Breast epithelium (tissue), 4 donors: ENCODE measurements around the gene ST8SIA6. TPM values are rescaled to one million over a fixed set of nuclear protein-coding genes. Genes with fewer than 3 reads are reported as not detected.

Source experiments
- DNase-seq, 2 donors: peaks; one replicate each; pipeline ENCODE4 v3.0.0-alpha.2; 2019; ENCODE audit warnings: low spot score in 2 of 2
- H3K27ac ChIP-seq, 2 donors: fragments of 200-600 bp; sonication (generic) in 1 of 2; one replicate each; pipeline ENCODE4 v1.5.1; 2016 to 2019; ENCODE audit warnings: mild to moderate bottlenecking in 1 of 2
- H3K27me3 ChIP-seq, 2 donors: fragments of 200-600 bp; sonication (generic) in 1 of 2; one replicate each; pipeline versions ENCODE4 v1.5.1 to v1.6.0; 2017 to 2019; ENCODE audit warnings: control low read depth in 1 of 2, mild to moderate bottlenecking in 1 of 2
- H3K36me3 ChIP-seq: fragments of 200-600 bp; one replicate; pipeline ENCODE4 v1.5.1; 2019
- H3K4me1 ChIP-seq, 2 donors: fragments of 200-600 bp; sonication (generic); one replicate each; pipeline ENCODE4 v1.5.1; 2016 to 2019; ENCODE audit warnings: control low read depth in 1 of 2
- H3K4me3 ChIP-seq, 3 donors: fragments of 200-600 bp; sonication (generic); 1 replicate in 2 of 3; 2 replicates in 1 of 3; pipeline ENCODE4 v1.5.1; 2016 to 2019; ENCODE audit warnings: mild to moderate bottlenecking in 3 of 3, moderate library complexity in 2 of 3
- H3K9me3 ChIP-seq, 2 donors: fragments of 200-600 bp; sonication (generic) in 1 of 2; one replicate each; pipeline ENCODE4 v1.5.1; 2016 to 2019; ENCODE audit warnings: control low read depth in 1 of 2
- CTCF ChIP-seq, 3 donors: fragments of 450-650 bp; IDR thresholded peaks; one replicate each; pipeline ENCODE4 v1.5.1; 2016 to 2017; ENCODE audit warnings: antibody characterized with exemption in 3 of 3, mild to moderate bottlenecking in 3 of 3, moderate library complexity in 3 of 3
- POLR2A ChIP-seq: fragments of 450-650 bp; IDR thresholded peaks from one replicate; pipeline ENCODE4 v1.6.1; 2016; ENCODE audit warnings: antibody characterized with exemption, mild to moderate bottlenecking, moderate library complexity
- POLR2AphosphoS5 ChIP-seq, 3 donors: sonication (generic); formaldehyde crosslinking; IDR thresholded peaks; one replicate each; pipeline ENCODE4 v1.6.1; 2017; ENCODE audit warnings: antibody characterized with exemption in 3 of 3
- intact Hi-C: fragments of 100-400 bp; cut with DNase I; formaldehyde crosslinking; loops from one replicate; pipeline ENCODE4 v1.15.1; 2023; ENCODE audit warnings: low total_unique reads
- total RNA-seq, 3 donors: library from RNA; depleted of rRNA; stranded (reverse); fragments of >200 nt; gene quantifications; one replicate each; pipeline ENCODE4 v1.1.0, GENCODE V29; 2016

Gene ST8SIA6
- total RNA-seq, 3 donors from 2014 or later = 1.3 to 32.1 (median 18.4) TPM

- H3K4me1 ChIP-seq = no peaks in the 10 kb centered on the region
- H3K27me3 ChIP-seq = no peaks in the 10 kb centered on the region
- no peaks in the 10 kb centered on the region for H3K36me3 ChIP-seq
- TF ChIP-seq POLR2AphosphoS5 (IDR thresholded peaks at IDR 0.05) = no peak
- TF ChIP-seq CTCF (IDR thresholded peaks at IDR 0.05) = no peak
- TF ChIP-seq POLR2A = no peak
- H3K27ac ChIP-seq = no peak overlapping the region
- H3K4me3 ChIP-seq = no peak overlapping the region
- intact Hi-C loops = no loop called here
- no peak for DNase-seq
- no peaks in the 10 kb centered on the region for H3K9me3 ChIP-seq
These were observed 177.5 kb downstream of the ST8SIA6 start for GRCh38 chr10:17276756-17277424.

GRCh38 chr10:17273403-17273802, 181.0 kb downstream of the ST8SIA6 start:
- H3K9me3 ChIP-seq = no peaks in the 10 kb centered on the region
- intact Hi-C loops = no loop called here
- H3K36me3 ChIP-seq = no peaks in the 10 kb centered on the region
- no peaks in the 10 kb centered on the region for H3K27me3 ChIP-seq
- TF ChIP-seq POLR2AphosphoS5 (IDR thresholded peaks at IDR 0.05) (no peak), CTCF (IDR thresholded peaks at IDR 0.05) (no peak), POLR2A (no peak)
- no peak for DNase-seq
- no peak overlapping the region for H3K4me3 ChIP-seq
- H3K27ac ChIP-seq = no peak overlapping the region
- H3K4me1 ChIP-seq = no peaks in the 10 kb centered on the region

- H3K36me3 ChIP-seq = no peaks in the 10 kb centered on the region
- H3K27ac ChIP-seq = no peak overlapping the region
- H3K4me1 ChIP-seq = no peaks in the 10 kb centered on the region
- no peaks in the 10 kb centered on the region for H3K27me3 ChIP-seq
- DNase-seq = no peak
- H3K4me3 ChIP-seq = no peak overlapping the region
- TF ChIP-seq CTCF (IDR thresholded peaks at IDR 0.05) (no peak), POLR2AphosphoS5 (IDR thresholded peaks at IDR 0.05) (no peak), POLR2A (no peak)
- H3K9me3 ChIP-seq = no peaks in the 10 kb centered on the region
- intact Hi-C loops = no loop called here
These were observed 181.7 kb downstream of the ST8SIA6 start for GRCh38 chr10:17272648-17273047.

Other genes starting within 250 kb of the ST8SIA6 start
- gene VIM, start 226.4 kb downstream of the ST8SIA6 start, total RNA-seq = 1,000 to 10,000 TPM; 1,431 to 8,681 (median 2,067) TPM
- gene HACD1, start 162.8 kb upstream of the ST8SIA6 start, total RNA-seq = 10 to 100 TPM; 13.1 to 60.3 (median 13.2) TPM
- 10 to 100 TPM; 19.0 to 25.2 (median 22.7) TPM for gene STAM, start 189.6 kb upstream of the ST8SIA6 start, total RNA-seq